HG03457 (cell line): Measurements from ENCODE around the gene KCNK7.
"Not testable (repeated sequence)": the region's sequence is repeated elsewhere in the genome, so short reads cannot be mapped to it uniquely, and the experiment has no call there.

ENCODE experiments used
- ATAC-seq: cut with Tn5 transposase; IDR thresholded peaks from one replicate; pipeline ENCODE4 v1.9.1; 2021; ENCODE audit warnings: moderate number of reproducible peaks; ENCODE audit not compliant: unreplicated experiment

The KCNK7 gene, protein sequence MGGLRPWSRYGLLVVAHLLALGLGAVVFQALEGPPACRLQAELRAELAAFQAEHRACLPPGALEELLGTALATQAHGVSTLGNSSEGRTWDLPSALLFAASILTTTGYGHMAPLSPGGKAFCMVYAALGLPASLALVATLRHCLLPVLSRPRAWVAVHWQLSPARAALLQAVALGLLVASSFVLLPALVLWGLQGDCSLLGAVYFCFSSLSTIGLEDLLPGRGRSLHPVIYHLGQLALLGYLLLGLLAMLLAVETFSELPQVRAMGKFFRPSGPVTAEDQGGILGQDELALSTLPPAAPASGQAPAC

GRCh38 chr11:65595543-65596281 lies at the start of gene KCNK7:
KCNK7 (minus strand) TSS chr11:65595800; CDS start chr11:65595772, 28 bp downstream.
- ATAC-seq = no peak

- no peak for ATAC-seq
Observed at GRCh38 chr11:65644837-65645236, 49.2 kb upstream of the KCNK7 start.

DNA sequence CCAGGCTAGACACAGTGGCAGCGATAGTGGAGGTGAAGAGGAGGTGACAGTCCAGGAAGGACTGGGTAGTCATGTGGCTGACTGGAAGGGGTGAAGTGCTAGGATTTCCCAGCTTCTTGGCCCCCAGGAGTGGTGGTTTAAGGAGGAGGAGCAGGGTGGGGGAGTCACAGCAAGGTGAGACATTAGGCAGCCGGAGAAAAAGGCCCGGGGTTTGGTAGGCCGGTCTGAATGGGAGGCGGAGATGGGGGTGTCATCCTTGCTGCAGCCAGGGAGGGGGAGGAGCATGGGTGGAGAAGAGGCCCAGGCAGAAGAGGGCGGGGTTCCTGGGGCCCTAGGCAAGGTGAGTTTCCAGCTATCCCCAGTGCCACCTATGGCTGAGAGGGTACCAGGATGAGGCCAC lies 48.4 kb upstream of the KCNK7 start:
- ATAC-seq = no peak

DNA sequence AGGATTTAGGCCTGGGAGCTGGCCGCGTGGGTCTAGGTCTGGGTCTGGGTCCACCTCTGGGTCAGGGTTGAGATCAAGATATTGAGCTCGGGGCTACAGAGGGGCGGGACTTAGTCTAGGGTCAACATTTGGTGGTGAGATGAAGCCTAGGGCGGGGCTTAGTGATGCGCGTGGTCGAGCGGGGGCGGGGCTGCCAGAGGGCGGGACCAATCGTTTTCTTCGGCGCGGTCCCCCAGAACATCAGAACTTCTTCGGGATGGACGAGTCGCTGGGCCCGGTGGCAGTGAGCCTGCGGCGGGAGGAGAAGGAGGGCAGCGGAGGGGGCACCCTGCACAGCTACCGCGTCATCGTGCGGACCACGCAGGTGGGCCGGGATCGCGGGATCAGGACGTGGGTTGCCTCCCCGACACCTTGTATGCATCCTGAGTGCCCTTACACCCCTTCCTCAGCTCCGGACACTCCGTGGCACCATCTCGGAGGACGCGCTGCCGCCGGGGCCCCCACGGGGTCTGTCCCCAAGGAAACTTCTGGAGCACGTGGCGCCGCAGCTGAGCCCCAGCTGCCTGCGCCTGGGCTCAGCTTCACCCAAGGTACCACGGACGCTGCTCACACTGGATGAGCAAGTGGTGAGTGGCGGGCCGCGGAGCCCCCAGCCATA lies 46.5 kb upstream of the KCNK7 start:
- ATAC-seq = no peak

GRCh38 chr11:65641297-65642013 lies 45.9 kb upstream of the KCNK7 start:
- no peak for ATAC-seq

DNA sequence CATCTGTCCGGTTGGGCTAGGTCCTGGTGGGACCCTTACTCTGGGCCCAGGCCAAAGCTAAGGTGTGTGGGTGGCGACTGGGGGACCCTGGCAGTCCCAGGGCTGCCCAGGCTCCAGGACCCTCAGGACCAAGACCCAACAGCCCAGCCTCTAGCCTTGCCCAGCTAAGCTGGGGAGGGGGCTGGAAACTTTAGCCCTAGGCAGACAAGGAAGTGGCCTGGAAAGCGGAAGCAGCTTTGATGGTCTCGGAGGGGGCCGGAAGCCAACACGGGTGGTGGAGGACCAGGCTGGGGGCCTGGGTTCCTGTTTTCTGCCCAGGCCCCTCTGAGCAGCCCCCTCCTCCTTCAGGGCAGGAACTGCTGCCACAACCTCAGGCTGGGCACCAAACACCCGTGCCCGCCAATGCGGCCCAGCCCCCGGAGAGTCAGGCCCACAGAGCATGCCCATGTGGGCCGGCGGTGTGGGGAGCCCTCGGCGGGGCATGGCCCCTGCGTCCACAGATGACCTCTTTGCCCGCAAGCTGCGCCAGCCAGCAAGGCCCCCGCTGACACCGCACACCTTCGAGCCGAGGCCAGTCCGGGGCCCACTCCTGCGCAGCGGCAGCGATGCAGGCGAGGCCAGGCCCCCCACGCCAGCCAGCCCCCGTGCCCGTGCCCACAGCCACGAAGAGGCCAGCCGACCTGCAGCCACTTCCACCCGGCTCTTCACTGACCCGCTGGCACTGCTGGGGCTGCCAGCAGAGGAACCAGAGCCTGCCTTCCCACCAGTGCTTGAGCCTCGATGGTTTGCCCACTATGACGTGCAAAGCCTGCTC lies 45.1 kb upstream of the KCNK7 start:
- no peak for ATAC-seq

DNA sequence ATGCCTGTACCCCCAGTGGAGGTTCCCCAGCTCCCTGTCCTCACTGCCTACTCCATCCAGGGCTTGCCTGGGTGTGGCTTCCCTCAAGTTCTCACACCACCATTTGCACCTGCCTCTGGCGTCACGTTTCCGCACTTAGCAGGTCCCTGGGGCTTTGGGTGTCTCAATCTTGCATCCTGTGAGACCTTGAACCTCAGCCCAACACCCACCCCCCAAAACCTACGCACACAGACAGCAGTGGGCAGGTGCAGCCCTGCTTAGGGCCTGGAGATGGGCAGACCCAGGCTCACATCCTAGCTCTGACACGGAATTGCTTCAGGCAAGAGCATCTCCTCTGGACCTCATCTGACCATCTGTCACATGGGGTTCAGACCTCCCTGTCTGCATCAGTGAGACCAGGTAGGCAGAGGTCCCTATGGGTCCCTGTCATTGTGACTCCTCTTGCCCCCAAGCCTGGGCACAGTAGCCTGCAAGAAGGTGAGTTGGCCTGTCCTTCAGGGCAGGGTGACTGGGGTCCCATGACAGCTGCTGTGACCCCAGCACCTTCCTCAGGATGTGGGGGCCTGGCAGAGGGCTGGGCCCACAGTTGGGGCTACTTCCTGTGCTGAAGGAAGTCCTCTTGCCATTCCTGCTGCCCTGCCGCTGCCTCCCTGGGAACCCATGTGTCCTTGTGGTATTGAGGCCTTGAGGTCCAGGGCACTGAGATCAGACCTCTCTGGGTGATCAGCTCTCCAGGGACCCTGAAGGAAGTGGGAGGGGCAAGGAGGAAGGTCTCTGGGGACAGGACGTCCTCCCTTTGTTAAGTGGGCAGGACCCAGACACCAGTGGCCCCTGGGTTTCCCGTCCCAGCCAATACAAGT lies 44.3 kb upstream of the KCNK7 start:
- ATAC-seq = no peak

GRCh38 chr11:65639228-65639597 lies 43.6 kb upstream of the KCNK7 start:
- not testable (repeated sequence) for ATAC-seq

DNA sequence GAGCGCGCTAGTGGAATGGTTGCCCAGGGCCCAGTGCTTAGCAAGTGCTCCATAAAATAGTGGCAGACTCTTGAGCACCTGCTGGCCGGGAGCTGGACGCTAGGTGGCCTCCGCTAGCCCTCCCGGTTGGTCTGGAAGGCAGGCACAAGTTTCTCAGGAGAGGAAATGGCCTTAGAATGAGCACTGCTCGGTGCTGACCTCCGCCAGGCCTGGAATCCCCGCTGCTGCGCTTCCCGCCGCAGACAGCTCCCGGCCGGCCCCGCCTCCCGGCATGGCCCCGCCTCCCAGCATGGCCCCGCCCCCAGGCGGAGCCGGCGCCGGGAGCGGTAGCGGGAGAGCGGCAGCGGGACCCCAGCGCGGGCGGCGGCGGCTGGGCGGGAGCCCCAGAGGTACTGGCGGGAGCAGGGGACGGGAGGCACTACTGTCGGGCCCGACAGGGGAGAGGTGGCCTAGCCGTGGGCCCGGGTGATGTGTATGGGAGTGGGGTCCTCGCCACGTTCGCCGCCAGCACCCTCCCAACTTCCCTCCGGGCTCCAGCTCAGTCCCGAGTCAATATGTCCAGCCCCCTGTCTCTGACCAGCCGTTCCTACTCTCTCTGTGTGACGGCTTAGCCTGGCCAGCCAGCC lies 42.3 kb upstream of the KCNK7 start, which contains the start of gene SIPA1:
TSS of gene SIPA1 (plus strand) at position 308 of the 626 bp plus-strand sequence. CDS start 2,821 bp downstream, outside the sequence.
- no peak for ATAC-seq

GRCh38 chr11:65637032-65637557 lies 41.5 kb upstream of the KCNK7 start:
- no peak for ATAC-seq

DNA sequence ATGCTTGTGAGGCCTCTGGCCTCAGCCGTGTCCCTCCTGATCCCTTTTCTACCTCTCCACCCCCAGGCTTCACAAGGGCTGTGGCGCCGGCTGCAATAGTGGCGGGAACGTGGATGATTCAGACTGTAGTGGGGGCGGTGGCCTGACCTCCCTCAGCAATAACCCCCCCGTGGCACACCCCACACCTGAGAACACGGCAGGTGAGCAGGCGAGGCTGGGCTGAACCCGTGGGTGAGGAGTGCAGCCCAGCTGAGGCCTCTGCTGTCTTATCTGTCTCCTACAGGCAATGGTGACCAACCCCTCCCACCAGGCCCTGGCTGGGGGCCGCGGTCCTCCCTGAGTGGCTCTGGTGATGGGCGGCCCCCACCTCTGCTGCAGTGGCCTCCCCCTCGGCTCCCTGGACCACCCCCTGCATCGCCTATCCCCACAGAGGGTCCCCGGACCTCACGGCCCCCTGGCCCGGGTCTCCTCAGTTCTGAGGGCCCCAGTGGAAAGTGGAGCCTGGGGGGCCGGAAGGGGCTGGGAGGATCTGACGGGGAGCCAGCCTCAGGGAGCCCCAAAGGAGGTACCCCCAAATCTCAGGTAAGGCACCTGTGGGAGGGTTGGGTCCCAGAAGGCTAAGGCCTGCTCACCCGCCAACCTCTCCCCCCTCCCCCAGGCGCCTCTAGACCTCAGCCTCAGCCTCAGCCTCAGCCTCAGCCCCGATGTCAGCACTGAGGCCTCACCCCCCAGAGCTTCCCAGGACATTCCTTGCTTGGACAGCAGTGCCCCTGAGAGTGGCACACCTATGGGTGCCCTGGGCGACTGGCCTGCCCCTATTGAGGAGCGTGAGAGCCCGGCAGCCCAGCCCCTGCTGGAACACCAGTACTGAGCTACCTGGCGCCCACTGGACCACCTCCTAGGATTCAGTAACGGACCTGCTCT lies 40.8 kb upstream of the KCNK7 start:
- ATAC-seq = no peak

GRCh38 chr11:65634905-65635731 lies 39.5 kb upstream of the KCNK7 start:
- ATAC-seq = no peak

- no peak for ATAC-seq
Observed at GRCh38 chr11:65634440-65634839, 38.8 kb upstream of the KCNK7 start.

DNA sequence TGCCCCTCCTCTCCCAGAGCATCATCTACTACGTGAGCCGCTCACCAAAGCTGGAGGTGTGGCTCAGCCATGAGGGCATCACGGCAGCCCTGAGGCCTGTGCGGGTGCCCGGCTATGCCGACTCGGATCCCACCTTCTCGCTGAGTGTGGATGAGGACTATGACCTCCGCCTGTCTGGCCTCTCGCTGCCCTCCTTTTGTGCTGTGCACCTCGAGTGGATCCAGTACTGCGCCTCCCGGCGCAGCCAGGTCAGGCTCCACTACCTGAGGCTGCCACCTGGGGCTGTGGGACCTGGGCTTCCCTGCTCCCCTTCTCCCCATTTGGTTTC lies 38.5 kb upstream of the KCNK7 start:
- no peak for ATAC-seq

GRCh38 chr11:65633390-65634108 lies 37.9 kb upstream of the KCNK7 start:
- ATAC-seq = no peak

DNA sequence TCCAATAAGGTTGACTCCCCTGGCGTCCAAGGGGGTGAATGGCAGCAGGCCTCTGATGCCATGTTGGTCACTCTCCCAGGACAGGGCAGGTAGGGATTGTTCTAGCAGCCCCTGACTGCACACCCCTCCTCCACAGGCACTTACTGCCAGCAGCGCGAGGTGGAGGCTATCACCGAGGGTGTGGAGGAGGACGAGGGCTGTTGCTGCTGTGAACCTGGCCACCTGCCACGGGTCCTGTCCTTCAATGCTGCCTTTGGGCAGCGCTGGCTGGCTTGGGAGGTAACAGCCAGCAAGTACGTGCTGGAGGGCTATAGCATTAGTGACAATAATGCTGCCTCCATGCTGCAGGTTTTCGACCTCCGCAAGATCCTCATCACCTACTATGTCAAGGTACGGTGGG lies 34.6 kb upstream of the KCNK7 start:
- ATAC-seq = no peak
